ES-I3 (cell line): ENCODE results near the gene RDH13.

Experiments used
- H3K36me3 ChIP-seq: 2 replicates; pipeline ENCODE4 v1.6.1; 2013; ENCODE audit warnings: mild to moderate bottlenecking, low read length, control low read depth, moderate library complexity; ENCODE audit not compliant: insufficient read depth
- H3K4me1 ChIP-seq: 2 replicates; pipeline ENCODE4 v1.6.1; 2013; ENCODE audit warnings: mild to moderate bottlenecking, control low read depth, low read length; ENCODE audit not compliant: insufficient read depth
- H3K9ac ChIP-seq: 2 replicates; pipeline ENCODE4 v1.6.1; 2013; ENCODE audit warnings: low read depth, mild to moderate bottlenecking, low read length, moderate library complexity
- H3K9me3 ChIP-seq: 2 replicates; pipeline ENCODE4 v1.6.1; 2013; ENCODE audit warnings: mild to moderate bottlenecking, low read length, moderate library complexity; ENCODE audit not compliant: control insufficient read depth, insufficient read depth

RDH13 gene

DNA sequence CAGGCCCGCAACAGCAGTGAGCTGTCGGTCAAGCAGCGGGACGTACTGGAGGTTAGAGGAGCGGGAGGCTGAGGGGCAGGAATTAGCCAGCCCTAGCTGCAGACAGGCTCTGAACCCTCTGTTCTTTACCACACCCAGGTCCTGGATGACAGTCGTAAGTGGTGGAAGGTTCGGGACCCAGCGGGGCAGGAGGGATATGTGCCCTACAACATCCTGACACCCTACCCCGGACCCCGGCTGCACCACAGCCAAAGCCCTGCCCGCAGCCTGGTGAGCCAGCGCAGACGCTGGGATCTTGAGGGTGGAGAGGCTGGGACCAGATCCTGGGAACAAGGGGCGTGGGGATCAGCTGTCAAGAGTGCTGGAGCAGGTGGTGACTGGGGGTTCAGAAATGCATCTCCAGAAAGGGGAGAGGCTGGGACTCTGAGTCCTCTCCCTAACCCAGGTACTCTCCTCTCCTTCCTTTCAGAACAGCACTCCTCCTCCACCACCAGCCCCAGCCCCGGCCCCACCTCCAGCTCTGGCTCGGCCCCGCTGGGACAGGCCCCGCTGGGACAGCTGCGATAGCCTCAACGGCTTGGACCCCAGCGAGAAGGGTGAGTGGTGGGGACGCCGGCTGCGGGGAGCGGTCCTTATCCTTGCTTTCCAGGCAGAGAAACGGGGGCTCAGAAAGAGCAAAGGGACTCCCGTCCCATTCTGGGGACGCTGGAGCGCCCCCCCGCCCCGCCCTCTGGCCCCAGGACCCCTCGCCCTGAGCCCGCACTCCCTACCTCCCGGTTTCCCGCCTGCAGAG lies 23.2 kb upstream of the RDH13 start:
- Histone ChIP-seq H3K36me3 (no peaks in the 10 kb centered on the region), H3K9ac (peak overlapping the region; percentile 63; the same call in 1 of the 2 replicates), H3K9me3 (no peaks in the 10 kb centered on the region), H3K4me1 (peaks cover 19% of the 10 kb centered on the region)

DNA sequence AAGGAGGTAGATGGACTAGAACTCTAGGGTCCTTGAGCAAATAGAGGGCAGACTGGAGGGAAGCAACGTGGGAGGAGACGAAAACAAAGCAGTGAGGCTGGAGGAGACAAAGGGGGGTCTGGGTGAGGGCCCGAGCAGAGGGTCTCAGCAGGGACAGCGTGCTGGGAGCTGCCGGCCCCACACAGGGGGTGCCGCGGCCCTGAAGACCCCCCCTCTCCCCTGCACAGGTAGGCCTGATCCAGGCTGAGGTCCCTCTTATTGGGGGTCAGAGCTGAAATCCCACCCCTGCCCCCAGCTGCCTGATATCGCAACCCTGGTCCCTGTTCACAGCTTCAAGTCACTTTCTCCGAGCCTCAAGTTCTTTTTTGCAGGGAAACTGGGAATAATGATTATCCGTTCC lies 21.5 kb upstream of the RDH13 start:
- peaks cover 19% of the 10 kb centered on the region for H3K4me1 ChIP-seq
- no peaks in the 10 kb centered on the region for H3K36me3 ChIP-seq
- no peak overlapping the region for H3K9ac ChIP-seq
- H3K9me3 ChIP-seq: no peaks in the 10 kb centered on the region

GRCh38 chr19:55083004-55083850 lies 20.3 kb upstream of the RDH13 start:
- Histone ChIP-seq H3K9me3 (no peaks in the 10 kb centered on the region), H3K4me1 (peaks cover 14% of the 10 kb centered on the region), H3K36me3 (no peaks in the 10 kb centered on the region), H3K9ac (peak overlapping the region; percentile 43; the same call in 1 of the 2 replicates)

DNA sequence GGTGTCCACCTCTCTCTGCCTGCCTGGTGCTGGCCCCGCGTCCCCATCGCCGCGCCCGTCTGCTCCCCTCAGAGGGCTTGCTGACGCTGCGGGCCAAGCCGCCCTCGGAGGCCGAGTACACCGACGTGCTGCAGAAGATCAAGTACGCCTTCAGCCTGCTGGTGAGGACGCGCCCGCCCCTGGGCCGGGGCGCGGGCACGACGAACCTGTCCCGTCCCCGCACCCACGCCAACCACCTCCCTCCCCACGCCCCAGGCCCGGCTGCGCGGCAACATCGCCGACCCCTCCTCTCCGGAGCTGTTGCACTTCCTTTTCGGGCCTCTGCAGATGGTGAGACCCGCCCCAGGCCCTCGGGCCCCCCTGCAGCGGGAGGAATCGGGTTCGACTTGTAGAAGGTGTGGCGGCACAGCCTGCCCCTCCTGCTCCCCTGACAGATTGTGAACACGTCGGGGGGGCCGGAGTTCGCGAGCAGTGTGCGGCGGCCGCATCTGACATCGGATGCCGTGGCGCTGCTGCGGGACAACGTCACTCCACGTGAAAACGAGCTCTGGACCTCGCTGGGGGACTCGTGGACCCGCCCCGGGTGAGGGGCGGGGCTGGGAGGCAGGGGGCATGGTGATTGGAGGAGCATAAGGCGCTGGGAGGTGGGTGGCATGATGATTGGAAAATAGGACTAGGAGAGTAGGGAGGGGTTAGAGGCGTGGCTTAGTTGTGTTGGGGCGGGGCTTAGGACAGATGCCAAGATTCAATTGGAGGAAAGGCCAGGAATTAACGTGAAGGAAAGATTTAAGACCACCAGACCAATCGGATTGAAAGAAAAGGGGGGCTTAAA lies 19.3 kb upstream of the RDH13 start:
- H3K36me3 ChIP-seq: no peaks in the 10 kb centered on the region
- H3K9me3 ChIP-seq: no peaks in the 10 kb centered on the region
- peak overlapping the region; percentile 68 for H3K9ac ChIP-seq
- peaks cover 11% of the 10 kb centered on the region; the same call in 1 of the 2 replicates for H3K4me1 ChIP-seq

- peak overlapping the region; percentile 68 for H3K9ac ChIP-seq
- peaks cover 11% of the 10 kb centered on the region; the same call in 1 of the 2 replicates for H3K4me1 ChIP-seq
- H3K36me3 ChIP-seq: no peaks in the 10 kb centered on the region
- H3K9me3 ChIP-seq: no peaks in the 10 kb centered on the region
Measured at GRCh38 chr19:55081770-55082019, 18.7 kb upstream of the RDH13 start.

DNA sequence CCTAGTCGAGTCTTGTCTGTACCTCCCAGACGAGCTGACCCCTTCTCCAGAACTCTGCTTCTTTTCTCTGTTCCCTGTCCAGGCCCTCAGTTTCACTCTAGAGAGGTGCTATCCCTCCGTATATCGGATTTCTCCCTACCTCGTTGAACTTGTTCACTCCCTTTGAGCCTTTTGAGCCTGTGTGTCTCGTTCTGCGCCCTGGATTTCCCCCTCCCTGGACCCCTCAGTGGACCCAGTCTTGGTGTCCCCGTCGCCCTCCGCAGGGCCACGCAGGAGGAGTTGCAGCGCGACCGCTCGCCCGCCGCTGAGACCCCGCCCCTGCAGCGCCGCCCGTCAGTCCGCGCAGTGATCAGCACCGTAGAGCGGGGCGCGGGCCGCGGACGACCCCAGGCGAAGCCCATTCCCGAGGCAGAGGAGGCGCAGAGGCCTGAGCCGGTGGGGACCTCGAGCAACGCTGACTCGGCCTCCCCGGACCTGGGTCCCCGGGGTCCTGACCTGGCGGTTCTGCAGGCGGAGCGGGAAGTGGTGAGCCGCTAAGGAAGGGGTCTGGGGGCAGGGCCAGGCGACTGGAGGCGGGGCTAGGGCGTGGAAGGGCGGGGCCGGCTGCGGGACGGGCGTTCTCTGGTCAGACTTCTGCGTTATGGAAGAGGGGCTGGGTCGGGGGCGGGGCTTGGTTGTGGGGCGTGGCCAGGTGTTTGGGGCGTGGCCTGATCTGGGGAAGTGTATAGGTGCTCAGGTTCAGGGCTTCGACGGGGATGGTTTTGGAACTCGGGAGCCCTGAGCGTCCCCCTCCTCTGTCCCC lies 18.2 kb upstream of the RDH13 start:
- H3K9ac ChIP-seq: peak overlapping the region; percentile 87

GRCh38 chr19:55080121-55080967 lies 17.4 kb upstream of the RDH13 start:
- Histone ChIP-seq H3K9ac (peak overlapping the region; percentile 87), H3K4me1 (peaks cover 12% of the 10 kb centered on the region; the same call in 1 of the 2 replicates), H3K36me3 (no peaks in the 10 kb centered on the region), H3K9me3 (no peaks in the 10 kb centered on the region)

More for the DNA sequence above, 18.2 kb upstream of the RDH13 start:
- Histone ChIP-seq H3K9me3 (no peaks in the 10 kb centered on the region), H3K36me3 (no peaks in the 10 kb centered on the region), H3K4me1 (peaks cover 15% of the 10 kb centered on the region; the same call in 1 of the 2 replicates)

DNA sequence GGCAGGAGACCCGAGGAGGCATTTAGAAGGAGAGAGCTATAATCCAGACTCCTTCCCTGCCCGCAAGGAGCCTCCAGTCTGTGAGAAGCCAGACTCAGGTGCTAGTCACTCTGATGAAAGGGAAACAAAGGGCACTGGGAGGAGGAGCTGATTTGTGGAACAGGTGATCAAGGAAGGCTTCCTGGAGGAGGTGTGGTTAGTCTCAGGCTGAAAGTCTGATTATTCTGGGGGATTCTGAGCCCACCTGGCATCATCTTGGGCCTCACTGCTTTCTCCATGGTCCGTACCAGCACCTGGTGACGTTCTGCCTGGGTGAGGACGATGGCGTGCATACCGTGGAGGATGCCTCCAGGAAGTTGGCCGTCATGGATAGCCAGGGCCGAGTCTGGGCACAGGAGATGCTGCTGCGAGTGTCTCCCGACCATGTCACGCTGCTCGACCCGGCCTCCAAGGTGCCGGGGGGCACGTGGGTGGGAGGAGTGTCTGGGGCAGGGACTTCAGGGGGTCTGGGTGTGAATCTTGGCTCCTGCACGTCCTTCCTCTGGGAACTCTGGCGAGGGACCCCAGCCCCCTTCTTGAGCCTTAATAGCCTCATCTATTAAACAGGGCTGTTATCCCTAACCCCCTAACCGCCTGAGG lies 16.6 kb upstream of the RDH13 start:
- Histone ChIP-seq H3K9ac (peak overlapping the region; percentile 53; the same call in 1 of the 2 replicates), H3K36me3 (no peaks in the 10 kb centered on the region), H3K4me1 (peaks cover 16% of the 10 kb centered on the region; the same call in 1 of the 2 replicates), H3K9me3 (no peaks in the 10 kb centered on the region)

GRCh38 chr19:55078996-55079395 lies 16.0 kb upstream of the RDH13 start:
- H3K4me1 ChIP-seq: peaks cover 16% of the 10 kb centered on the region; the same call in 1 of the 2 replicates
- no peaks in the 10 kb centered on the region for H3K9me3 ChIP-seq
- H3K9ac ChIP-seq: no peak overlapping the region
- no peaks in the 10 kb centered on the region for H3K36me3 ChIP-seq

- Histone ChIP-seq H3K36me3 (no peaks in the 10 kb centered on the region), H3K4me1 (peaks cover 9% of the 10 kb centered on the region; the same call in 1 of the 2 replicates), H3K9me3 (no peaks in the 10 kb centered on the region), H3K9ac (no peak overlapping the region)
Measured at GRCh38 chr19:55077106-55077505, 14.2 kb upstream of the RDH13 start.

GRCh38 chr19:55076321-55076720 lies 13.4 kb upstream of the RDH13 start:
- H3K4me1 ChIP-seq: peaks cover 9% of the 10 kb centered on the region; the same call in 1 of the 2 replicates
- no peaks in the 10 kb centered on the region for H3K9me3 ChIP-seq
- H3K9ac ChIP-seq: no peak overlapping the region
- no peaks in the 10 kb centered on the region for H3K36me3 ChIP-seq

- peaks cover 9% of the 10 kb centered on the region; the same call in 1 of the 2 replicates for H3K4me1 ChIP-seq
- H3K9me3 ChIP-seq: no peaks in the 10 kb centered on the region
- H3K36me3 ChIP-seq: no peaks in the 10 kb centered on the region
- peak within 1 kb of the TSS; percentile 16; the same call in 1 of the 2 replicates for H3K9ac ChIP-seq
Measured at GRCh38 chr19:55075371-55075998, 12.5 kb upstream of the RDH13 start, which contains the start of gene EPS8L1. TSS of gene EPS8L1 (plus strand) at chr19:55075869. CDS start at chr19:55076445, 576 bp downstream.
